ENCODE measurements around the gene SDK2.

- TF ChIP-seq CTCF (IDR thresholded peaks at IDR 0.05) (no peak), POLR2A (IDR thresholded peaks at IDR 0.05) (no peak)
Observed at GRCh38 chr17:73362697-73363096, 281.5 kb downstream of the SDK2 start.

Measured in thyroid gland (tissue), 4 donors.